ENCODE measurements around the gene POLR3E.
"Not testable (repeated sequence)": the region's sequence is repeated elsewhere in the genome, so short reads cannot be mapped to it uniquely, and the experiment has no call there.

POLR3E gene

GRCh38 chr16:22293137-22294106 is 3.8 kb upstream of the POLR3E start:
- no peak for DNase-seq (ENCODE audit: low read depth in 2 of 2)

- no peak for DNase-seq (ENCODE audit: low read depth in 2 of 2)
Measured at GRCh38 chr16:22296225-22297113, 740 bp upstream of the POLR3E start.

GRCh38 chr16:22297871-22298733 is 893 bp downstream of the POLR3E start:
- peak; percentile 39 to 64 for DNase-seq (ENCODE audit: low read depth in 2 of 2)

GRCh38 chr16:22299036-22299435 is 1.8 kb downstream of the POLR3E start:
- no peak for DNase-seq (ENCODE audit: low read depth in 2 of 2)

GRCh38 chr16:22300427-22301071 is 3.3 kb downstream of the POLR3E start:
- DNase-seq (ENCODE audit: low read depth in 2 of 2): peak; percentile 25 to 29

- not testable (repeated sequence) for DNase-seq (ENCODE audit: low read depth in 2 of 2)
Measured at GRCh38 chr16:22301423-22301822, 4.2 kb downstream of the POLR3E start.

GRCh38 chr16:22302776-22303363 is 5.7 kb downstream of the POLR3E start:
- no peak for DNase-seq (ENCODE audit: low read depth in 2 of 2)

GRCh38 chr16:22304411-22304810 is 7.2 kb downstream of the POLR3E start:
- no peak for DNase-seq (ENCODE audit: low read depth in 2 of 2)

- DNase-seq (ENCODE audit: low read depth in 2 of 2): no peak
Measured at GRCh38 chr16:22306788-22307187, 9.6 kb downstream of the POLR3E start.

- no peak for DNase-seq (ENCODE audit: low read depth in 2 of 2)
Measured at GRCh38 chr16:22307838-22308237, 10.6 kb downstream of the POLR3E start.

- no peak for DNase-seq (ENCODE audit: low read depth in 2 of 2)
Measured at GRCh38 chr16:22308824-22309520, 11.8 kb downstream of the POLR3E start.

GRCh38 chr16:22311520-22311919 is 14.3 kb downstream of the POLR3E start:
- no peak for DNase-seq (ENCODE audit: low read depth in 2 of 2)

- DNase-seq (ENCODE audit: low read depth in 2 of 2): no peak
Measured at GRCh38 chr16:22312897-22313781, 15.9 kb downstream of the POLR3E start.

- DNase-seq (ENCODE audit: low read depth in 2 of 2): no peak
Measured at GRCh38 chr16:22313876-22314470, 16.8 kb downstream of the POLR3E start.

- no peak for DNase-seq (ENCODE audit: low read depth in 2 of 2)
Measured at GRCh38 chr16:22314661-22315626, 17.7 kb downstream of the POLR3E start.

GRCh38 chr16:22315979-22316378 is 18.8 kb downstream of the POLR3E start:
- DNase-seq (ENCODE audit: low read depth in 2 of 2): no peak

- DNase-seq (ENCODE audit: low read depth in 2 of 2): no peak
Measured at GRCh38 chr16:22316411-22316811, 19.2 kb downstream of the POLR3E start.
